ENCODE data around the gene HOXD9.

HOXD9 gene

DNA sequence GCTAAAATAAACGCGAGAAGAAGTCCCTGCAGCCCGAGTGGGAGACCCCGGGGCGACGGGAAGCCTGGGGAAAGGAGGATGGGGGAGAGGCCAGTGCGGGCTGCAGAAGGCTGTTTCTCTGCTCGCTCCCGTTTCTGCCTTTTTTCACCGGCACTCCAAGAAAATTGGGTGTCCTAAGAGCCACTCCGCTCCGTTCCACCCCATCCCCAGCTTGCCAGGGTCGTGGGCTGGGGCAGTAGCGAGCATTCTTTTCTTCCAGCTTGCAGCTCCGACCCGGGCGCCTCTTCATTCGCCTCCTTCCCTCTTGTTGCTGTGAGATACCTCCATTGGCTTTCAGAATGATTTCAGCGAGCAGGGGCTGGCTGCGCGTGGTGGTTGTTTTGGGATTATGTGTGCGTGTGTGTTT is 35.7 kb downstream of the HOXD9 start:
- Histone ChIP-seq H3K4me1 (ENCODE audit: low read length) (no peaks in the 10 kb centered on the region), H3K36me3 (replicated peaks; ENCODE audit: low read depth, low read length) (no peaks in the 10 kb centered on the region), H3K4me3 (ENCODE audit: low read length) (no peak overlapping the region), H3K27me3 (ENCODE audit: low read depth, low read length) (no peaks in the 10 kb centered on the region), H3K4me2 (ENCODE audit: low read length) (no peak overlapping the region), H3K27ac (ENCODE audit: low read length) (no peak overlapping the region), H3K9me3 (ENCODE audit: insufficient read depth, low read length) (no peaks in the 10 kb centered on the region), H2AFZ (ENCODE audit: low read depth, low read length) (no peak overlapping the region), H4K20me1 (ENCODE audit: insufficient read depth, low read length) (no peaks in the 10 kb centered on the region), H3K9ac (ENCODE audit: low read length) (no peak overlapping the region), H3K79me2 (ENCODE audit: low read length) (no peaks in the 10 kb centered on the region)
- TF ChIP-seq, protein P1, sequence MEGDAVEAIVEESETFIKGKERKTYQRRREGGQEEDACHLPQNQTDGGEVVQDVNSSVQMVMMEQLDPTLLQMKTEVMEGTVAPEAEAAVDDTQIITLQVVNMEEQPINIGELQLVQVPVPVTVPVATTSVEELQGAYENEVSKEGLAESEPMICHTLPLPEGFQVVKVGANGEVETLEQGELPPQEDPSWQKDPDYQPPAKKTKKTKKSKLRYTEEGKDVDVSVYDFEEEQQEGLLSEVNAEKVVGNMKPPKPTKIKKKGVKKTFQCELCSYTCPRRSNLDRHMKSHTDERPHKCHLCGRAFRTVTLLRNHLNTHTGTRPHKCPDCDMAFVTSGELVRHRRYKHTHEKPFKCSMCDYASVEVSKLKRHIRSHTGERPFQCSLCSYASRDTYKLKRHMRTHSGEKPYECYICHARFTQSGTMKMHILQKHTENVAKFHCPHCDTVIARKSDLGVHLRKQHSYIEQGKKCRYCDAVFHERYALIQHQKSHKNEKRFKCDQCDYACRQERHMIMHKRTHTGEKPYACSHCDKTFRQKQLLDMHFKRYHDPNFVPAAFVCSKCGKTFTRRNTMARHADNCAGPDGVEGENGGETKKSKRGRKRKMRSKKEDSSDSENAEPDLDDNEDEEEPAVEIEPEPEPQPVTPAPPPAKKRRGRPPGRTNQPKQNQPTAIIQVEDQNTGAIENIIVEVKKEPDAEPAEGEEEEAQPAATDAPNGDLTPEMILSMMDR (IDR thresholded peaks at IDR 0.05; ENCODE audit: low read depth, low read length) = no peak
- TF ChIP-seq EZH2phosphoT487 (IDR thresholded peaks at IDR 0.05; ENCODE audit: low read depth) = no peak

- no peaks in the 10 kb centered on the region for H3K9me3 ChIP-seq (ENCODE audit: insufficient read depth, low read length)
- H3K36me3 ChIP-seq (replicated peaks; ENCODE audit: low read depth, low read length) = no peaks in the 10 kb centered on the region
- no peaks in the 10 kb centered on the region for H3K4me1 ChIP-seq (ENCODE audit: low read length)
- no peaks in the 10 kb centered on the region for H3K79me2 ChIP-seq (ENCODE audit: low read length)
- H3K4me3 ChIP-seq (ENCODE audit: low read length) = no peak overlapping the region
- H3K27me3 ChIP-seq (ENCODE audit: low read depth, low read length) = no peaks in the 10 kb centered on the region
- H2AFZ ChIP-seq (ENCODE audit: low read depth, low read length) = no peak overlapping the region
- no peak overlapping the region for H3K4me2 ChIP-seq (ENCODE audit: low read length)
- TF ChIP-seq, protein P1 (IDR thresholded peaks at IDR 0.05; ENCODE audit: low read depth, low read length) = no peak
- TF ChIP-seq EZH2phosphoT487 (IDR thresholded peaks at IDR 0.05; ENCODE audit: low read depth) = no peak
- no peak overlapping the region for H3K27ac ChIP-seq (ENCODE audit: low read length)
- H4K20me1 ChIP-seq (ENCODE audit: insufficient read depth, low read length) = no peaks in the 10 kb centered on the region
- no peak overlapping the region for H3K9ac ChIP-seq (ENCODE audit: low read length)
Measured at GRCh38 chr2:176158855-176159662, 36.5 kb downstream of the HOXD9 start.

- no peak overlapping the region for H3K4me3 ChIP-seq (ENCODE audit: low read length)
- no peaks in the 10 kb centered on the region for H3K36me3 ChIP-seq (replicated peaks; ENCODE audit: low read depth, low read length)
- TF ChIP-seq, protein P1 (IDR thresholded peaks at IDR 0.05; ENCODE audit: low read depth, low read length) = no peak
- no peak for TF ChIP-seq EZH2phosphoT487 (IDR thresholded peaks at IDR 0.05; ENCODE audit: low read depth)
- H3K27ac ChIP-seq (ENCODE audit: low read length) = no peak overlapping the region
- H2AFZ ChIP-seq (ENCODE audit: low read depth, low read length) = no peak overlapping the region
- no peaks in the 10 kb centered on the region for H3K79me2 ChIP-seq (ENCODE audit: low read length)
- no peaks in the 10 kb centered on the region for H3K4me1 ChIP-seq (ENCODE audit: low read length)
- H3K27me3 ChIP-seq (ENCODE audit: low read depth, low read length) = no peaks in the 10 kb centered on the region
- H3K4me2 ChIP-seq (ENCODE audit: low read length) = no peak overlapping the region
- H3K9me3 ChIP-seq (ENCODE audit: insufficient read depth, low read length) = no peaks in the 10 kb centered on the region
- no peak overlapping the region for H3K9ac ChIP-seq (ENCODE audit: low read length)
- no peaks in the 10 kb centered on the region for H4K20me1 ChIP-seq (ENCODE audit: insufficient read depth, low read length)
Measured at GRCh38 chr2:176159663-176160250, 37.2 kb downstream of the HOXD9 start.

GRCh38 chr2:176160251-176160985 is 37.9 kb downstream of the HOXD9 start:
- H3K36me3 ChIP-seq (replicated peaks; ENCODE audit: low read depth, low read length) = no peaks in the 10 kb centered on the region
- no peak overlapping the region for H3K9ac ChIP-seq (ENCODE audit: low read length)
- no peaks in the 10 kb centered on the region for H3K79me2 ChIP-seq (ENCODE audit: low read length)
- TF ChIP-seq, protein P1 (IDR thresholded peaks at IDR 0.05; ENCODE audit: low read depth, low read length) = no peak
- TF ChIP-seq EZH2phosphoT487 (IDR thresholded peaks at IDR 0.05; ENCODE audit: low read depth) = no peak
- no peaks in the 10 kb centered on the region for H3K9me3 ChIP-seq (ENCODE audit: insufficient read depth, low read length)
- no peak overlapping the region for H2AFZ ChIP-seq (ENCODE audit: low read depth, low read length)
- H4K20me1 ChIP-seq (ENCODE audit: insufficient read depth, low read length) = no peaks in the 10 kb centered on the region
- H3K4me3 ChIP-seq (ENCODE audit: low read length) = no peak overlapping the region
- no peak overlapping the region for H3K4me2 ChIP-seq (ENCODE audit: low read length)
- H3K4me1 ChIP-seq (ENCODE audit: low read length) = no peaks in the 10 kb centered on the region
- no peak overlapping the region for H3K27ac ChIP-seq (ENCODE audit: low read length)
- H3K27me3 ChIP-seq (ENCODE audit: low read depth, low read length) = no peaks in the 10 kb centered on the region
